Measurements from ENCODE around the gene TPRG1.

DNA sequence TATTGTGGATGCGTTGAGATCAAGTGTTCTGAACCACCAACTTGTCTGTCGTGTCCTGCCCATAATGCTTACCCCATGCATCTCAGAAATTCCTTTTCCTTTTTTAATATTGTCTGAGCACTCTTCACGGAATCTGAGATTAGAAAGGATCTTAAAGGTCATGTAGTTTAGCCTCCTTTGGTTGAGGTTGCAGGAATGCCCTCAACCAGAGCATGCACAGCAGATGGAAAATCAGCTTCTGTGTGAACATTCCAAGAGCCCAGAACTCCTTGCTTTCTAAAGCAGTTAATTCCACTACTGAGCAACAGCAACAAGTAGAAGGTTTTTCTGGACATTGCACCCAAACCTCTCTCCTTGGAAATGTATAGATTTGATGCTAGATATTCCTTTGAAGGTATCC lies 153.7 kb downstream of the TPRG1 start:
- no peak for TF ChIP-seq GATA2 (IDR thresholded peaks at IDR 0.05; ENCODE audit: low read depth, low read length)
- no peak for TF ChIP-seq GATA3 (IDR thresholded peaks at IDR 0.05; ENCODE audit: low read depth, low read length)

Measured in SH-SY5Y (cell line).